ENCODE measurements around the gene ANKMY1. TPM values are rescaled to one million over a fixed set of nuclear protein-coding genes. Genes with fewer than 3 reads are reported as not detected.
A peak's percentile ranks its signal among the peaks of the same experiment; 100 is the strongest.

Gene ANKMY1
- total and polyA plus RNA-seq, 2 of the 13 experiments (the other 11 are each of a cell fraction or from before 2014, with no cell fraction given): 11.7 to 18.8 TPM

GRCh38 chr2:240579771-240580614 lies 22.2 kb upstream of the ANKMY1 start (continued):
- peak; percentile 25; the same call in 1 of the 2 replicates for TF ChIP-seq ZNF280D (CRISPR knock-in tag; IDR thresholded peaks at IDR 0.05)
- TF ChIP-seq, protein P1, sequence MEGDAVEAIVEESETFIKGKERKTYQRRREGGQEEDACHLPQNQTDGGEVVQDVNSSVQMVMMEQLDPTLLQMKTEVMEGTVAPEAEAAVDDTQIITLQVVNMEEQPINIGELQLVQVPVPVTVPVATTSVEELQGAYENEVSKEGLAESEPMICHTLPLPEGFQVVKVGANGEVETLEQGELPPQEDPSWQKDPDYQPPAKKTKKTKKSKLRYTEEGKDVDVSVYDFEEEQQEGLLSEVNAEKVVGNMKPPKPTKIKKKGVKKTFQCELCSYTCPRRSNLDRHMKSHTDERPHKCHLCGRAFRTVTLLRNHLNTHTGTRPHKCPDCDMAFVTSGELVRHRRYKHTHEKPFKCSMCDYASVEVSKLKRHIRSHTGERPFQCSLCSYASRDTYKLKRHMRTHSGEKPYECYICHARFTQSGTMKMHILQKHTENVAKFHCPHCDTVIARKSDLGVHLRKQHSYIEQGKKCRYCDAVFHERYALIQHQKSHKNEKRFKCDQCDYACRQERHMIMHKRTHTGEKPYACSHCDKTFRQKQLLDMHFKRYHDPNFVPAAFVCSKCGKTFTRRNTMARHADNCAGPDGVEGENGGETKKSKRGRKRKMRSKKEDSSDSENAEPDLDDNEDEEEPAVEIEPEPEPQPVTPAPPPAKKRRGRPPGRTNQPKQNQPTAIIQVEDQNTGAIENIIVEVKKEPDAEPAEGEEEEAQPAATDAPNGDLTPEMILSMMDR (CRISPR knock-in tag; IDR thresholded peaks at IDR 0.05): peak; percentile 91
- TF ChIP-seq MYC (CRISPR knock-in tag; IDR thresholded peaks at IDR 0.05; ENCODE audit: borderline replicate concordance): peak; percentile 98
- TF ChIP-seq RBAK (CRISPR knock-in tag; IDR thresholded peaks at IDR 0.05): no peak
- TF ChIP-seq ZBTB1 (CRISPR knock-in tag; IDR thresholded peaks at IDR 0.05; ENCODE audit: borderline replicate concordance): no peak; the same call in 1 of the 2 replicates
- TF ChIP-seq SKI (IDR thresholded peaks at IDR 0.05; ENCODE audit: partially characterized antibody): peak; percentile 18
- TF ChIP-seq CENPT (CRISPR knock-in tag; IDR thresholded peaks at IDR 0.05; ENCODE audit: low read depth): peak; percentile 82; the same call in 1 of the 2 replicates
- no peak; the same call in 1 of the 2 replicates for TF ChIP-seq ZBTB43 (CRISPR knock-in tag; conservative IDR thresholded peaks at IDR 0.05)
- TF ChIP-seq, protein P2, sequence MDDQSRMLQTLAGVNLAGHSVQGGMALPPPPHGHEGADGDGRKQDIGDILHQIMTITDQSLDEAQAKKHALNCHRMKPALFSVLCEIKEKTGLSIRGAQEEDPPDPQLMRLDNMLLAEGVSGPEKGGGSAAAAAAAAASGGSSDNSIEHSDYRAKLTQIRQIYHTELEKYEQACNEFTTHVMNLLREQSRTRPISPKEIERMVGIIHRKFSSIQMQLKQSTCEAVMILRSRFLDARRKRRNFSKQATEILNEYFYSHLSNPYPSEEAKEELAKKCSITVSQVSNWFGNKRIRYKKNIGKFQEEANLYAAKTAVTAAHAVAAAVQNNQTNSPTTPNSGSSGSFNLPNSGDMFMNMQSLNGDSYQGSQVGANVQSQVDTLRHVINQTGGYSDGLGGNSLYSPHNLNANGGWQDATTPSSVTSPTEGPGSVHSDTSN (CRISPR knock-in tag; IDR thresholded peaks at IDR 0.05; ENCODE audit: borderline replicate concordance): no peak
- peak; percentile 61; the same call in 1 of the 2 replicates for TF ChIP-seq SAFB2 (CRISPR knock-in tag; IDR thresholded peaks at IDR 0.05; ENCODE audit: borderline replicate concordance, low read depth)
- peak; percentile 76; the same call in 1 of the 2 replicates for TF ChIP-seq ATF3 (CRISPR knock-in tag; IDR thresholded peaks at IDR 0.05)
- no peak for TF ChIP-seq ZNF264 (CRISPR knock-in tag; IDR thresholded peaks at IDR 0.05)
- peak; percentile 60; the same call in 1 of the 2 replicates for TF ChIP-seq TSC22D2 (CRISPR knock-in tag; IDR thresholded peaks at IDR 0.05; ENCODE audit: borderline replicate concordance)
- no peak for TF ChIP-seq ZNF143 (CRISPR knock-in tag; IDR thresholded peaks at IDR 0.05)
- peak; percentile 86 for TF ChIP-seq KDM2A (CRISPR knock-in tag; IDR thresholded peaks at IDR 0.05; ENCODE audit: borderline replicate concordance, low read depth)
- TF ChIP-seq, protein P3, sequence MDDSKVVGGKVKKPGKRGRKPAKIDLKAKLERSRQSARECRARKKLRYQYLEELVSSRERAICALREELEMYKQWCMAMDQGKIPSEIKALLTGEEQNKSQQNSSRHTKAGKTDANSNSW (CRISPR knock-in tag; IDR thresholded peaks at IDR 0.05; ENCODE audit: borderline replicate concordance): no peak
- TF ChIP-seq POLR2AphosphoS5 (IDR thresholded peaks at IDR 0.05; ENCODE audit: low read depth, low read length): no peak
- TF ChIP-seq FOSL1 (CRISPR knock-in tag; IDR thresholded peaks at IDR 0.05; ENCODE audit: borderline replicate concordance): peak; percentile 79; the same call in 1 of the 2 replicates
- peak in 1 of 2 experiments; percentile 79; a peak in 2 of 4 replicates for TF ChIP-seq KLF16 (CRISPR knock-in tag; IDR thresholded peaks at IDR 0.05)

All from HepG2 (cell line).